Muscle of leg (tissue), 16 donors: Measurements from ENCODE around the gene TECPR1. TPM values are rescaled to one million over a fixed set of nuclear protein-coding genes. Genes with fewer than 3 reads are reported as not detected.

Experiments
- DNase-seq: peaks from one replicate; pipeline ENCODE4 v3.0.0; 2013
- H3K27ac ChIP-seq: one replicate; pipeline ENCODE4 v1.5.1; 2013; ENCODE audit warnings: mild to moderate bottlenecking, low read length, control low read depth
- H3K27me3 ChIP-seq: one replicate; pipeline ENCODE4 v1.6.1; 2013; ENCODE audit warnings: low read length; ENCODE audit not compliant: control insufficient read depth, insufficient read depth
- H3K36me3 ChIP-seq: one replicate; pipeline ENCODE4 v1.6.1; 2013; ENCODE audit warnings: low read length; ENCODE audit not compliant: control insufficient read depth, insufficient read depth
- H3K4me1 ChIP-seq: one replicate; pipeline ENCODE4 v1.6.1; 2013; ENCODE audit warnings: low read length; ENCODE audit not compliant: control insufficient read depth, insufficient read depth
- H3K4me3 ChIP-seq: one replicate; pipeline ENCODE4 v1.5.1; 2013; ENCODE audit warnings: low read length, control low read depth
- H3K9me3 ChIP-seq: replicated peaks from 2 replicates; pipeline ENCODE4 v1.6.1; 2013; ENCODE audit warnings: low read depth, low read length; ENCODE audit not compliant: control insufficient read depth
- WGBS: methylation state at CpG from one replicate; pipeline ENCODE4 v1.1.5; 2013; ENCODE audit warnings: missing lambda C conversion rate; ENCODE audit not compliant: insufficient coverage; 5-methylcytosine and 5-hydroxymethylcytosine counted together
- long read RNA-seq, 11 donors: transcript quantifications; one replicate each; lab custom pipeline, GENCODE V29; 2026
- polyA plus RNA-seq, 8 donors: library from polyadenylated mRNA; unstranded; fragments of 120-200 nt; gene quantifications; one replicate each; pipeline versions ENCODE4 v1.2.1 to v1.2.3, GENCODE V29; 2013; ENCODE audit warnings: inconsistent platforms in 1 of 8, low replicate concordance in 1 of 8; ENCODE audit not compliant: insufficient read length in 8 of 8, insufficient read depth in 1 of 8
- total RNA-seq: library from RNA; stranded (reverse); fragments of 120-200 nt; gene quantifications from one replicate; pipeline ENCODE4 v1.2.4, GENCODE V29; 2013

Gene TECPR1, protein sequence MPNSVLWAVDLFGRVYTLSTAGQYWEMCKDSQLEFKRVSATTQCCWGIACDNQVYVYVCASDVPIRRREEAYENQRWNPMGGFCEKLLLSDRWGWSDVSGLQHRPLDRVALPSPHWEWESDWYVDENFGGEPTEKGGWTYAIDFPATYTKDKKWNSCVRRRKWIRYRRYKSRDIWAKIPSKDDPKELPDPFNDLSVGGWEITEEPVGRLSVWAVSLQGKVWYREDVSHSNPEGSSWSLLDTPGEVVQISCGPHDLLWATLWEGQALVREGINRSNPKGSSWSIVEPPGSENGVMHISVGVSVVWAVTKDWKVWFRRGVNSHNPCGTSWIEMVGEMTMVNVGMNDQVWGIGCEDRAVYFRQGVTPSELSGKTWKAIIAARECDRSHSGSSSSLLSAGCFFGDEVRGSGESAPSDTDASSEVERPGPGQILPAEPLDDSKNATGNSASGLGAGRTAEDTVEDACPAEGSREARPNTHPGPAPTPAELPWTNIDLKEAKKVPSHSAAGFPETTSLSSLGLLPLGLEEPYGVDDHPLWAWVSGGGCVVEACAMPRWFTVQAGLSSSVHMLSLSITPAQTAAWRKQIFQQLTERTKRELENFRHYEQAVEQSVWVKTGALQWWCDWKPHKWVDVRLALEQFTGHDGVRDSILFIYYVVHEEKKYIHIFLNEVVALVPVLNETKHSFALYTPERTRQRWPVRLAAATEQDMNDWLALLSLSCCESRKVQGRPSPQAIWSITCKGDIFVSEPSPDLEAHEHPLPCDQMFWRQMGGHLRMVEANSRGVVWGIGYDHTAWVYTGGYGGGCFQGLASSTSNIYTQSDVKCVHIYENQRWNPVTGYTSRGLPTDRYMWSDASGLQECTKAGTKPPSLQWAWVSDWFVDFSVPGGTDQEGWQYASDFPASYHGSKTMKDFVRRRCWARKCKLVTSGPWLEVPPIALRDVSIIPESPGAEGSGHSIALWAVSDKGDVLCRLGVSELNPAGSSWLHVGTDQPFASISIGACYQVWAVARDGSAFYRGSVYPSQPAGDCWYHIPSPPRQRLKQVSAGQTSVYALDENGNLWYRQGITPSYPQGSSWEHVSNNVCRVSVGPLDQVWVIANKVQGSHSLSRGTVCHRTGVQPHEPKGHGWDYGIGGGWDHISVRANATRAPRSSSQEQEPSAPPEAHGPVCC
- total RNA-seq: 14.4 TPM
- polyA plus RNA-seq: 10 to 100 TPM; 14.7 to 26.5 (median 17.4) TPM
- long read RNA-seq, donor 1: 0 reads
- long read RNA-seq, donor 2: 0 reads
- long read RNA-seq, donor 3, partial matches to known transcripts: 0 of 1 reads
- long read RNA-seq, donor 3, other reads (novel, unspliced or antisense): 0 of 1 reads
- long read RNA-seq, donor 4, partial matches to known transcripts: 5 of 5 reads
- long read RNA-seq, donor 4, other reads (novel, unspliced or antisense): 0 of 5 reads
- long read RNA-seq, donor 5, full-length matches to known transcripts: 2 of 19 reads
- long read RNA-seq, donor 5, partial matches to known transcripts: 17 of 19 reads
- long read RNA-seq, donor 5, other reads (novel, unspliced or antisense): 0 of 19 reads
- long read RNA-seq, donor 6, full-length matches to known transcripts: 2 of 2 reads
- long read RNA-seq, donor 6, partial matches to known transcripts: 0 of 2 reads
- long read RNA-seq, donor 6, other reads (novel, unspliced or antisense): 0 of 2 reads
- long read RNA-seq, donor 7, partial matches to known transcripts: 7 of 7 reads
- long read RNA-seq, donor 7, other reads (novel, unspliced or antisense): 0 of 7 reads
- long read RNA-seq, donor 8: 0 reads
- long read RNA-seq, donor 9, partial matches to known transcripts: 10 of 10 reads
- long read RNA-seq, donor 9, other reads (novel, unspliced or antisense): 0 of 10 reads
- long read RNA-seq, donor 10: 0 reads
- long read RNA-seq, donor 11, full-length matches to known transcripts: 1 of 10 reads
- long read RNA-seq, donor 11, partial matches to known transcripts: 9 of 10 reads
- long read RNA-seq, donor 11, other reads (novel, unspliced or antisense): 0 of 10 reads

GRCh38 chr7:98251601-98252424 lies at the start of gene TECPR1:
Gene TECPR1, minus strand, starts transcription at chr7:98252232. Its CDS starts 6,086 bp downstream, at chr7:98246146.
- under 1% methylated on average over 53 of the region's 69 CpGs for WGBS
- peaks cover 15% of the 10 kb centered on the region for H3K4me1 ChIP-seq
- H3K4me3 ChIP-seq: peak within 1 kb of the TSS; percentile 93

GRCh38 chr7:98300595-98301372 lies 48.8 kb upstream of the TECPR1 start:
- H3K27me3 ChIP-seq: no peaks in the 10 kb centered on the region
- WGBS: 79% methylated on average over 21 of the region's 26 CpGs
- DNase-seq: no peak
- H3K4me3 ChIP-seq: no peak overlapping the region
- H3K27ac ChIP-seq: no peak overlapping the region
- no peaks in the 10 kb centered on the region for H3K9me3 ChIP-seq
- H3K4me1 ChIP-seq: peaks cover 9% of the 10 kb centered on the region
- peaks cover 13% of the 10 kb centered on the region for H3K36me3 ChIP-seq

More at GRCh38 chr7:98251601-98252424, at the start of gene TECPR1:
- Histone ChIP-seq H3K36me3 (peaks cover 6% of the 10 kb centered on the region), H3K9me3 (no peaks in the 10 kb centered on the region), H3K27ac (peak within 1 kb of the TSS; percentile 85), H3K27me3 (no peaks in the 10 kb centered on the region)
- peak; percentile 96 for DNase-seq

- H3K4me1 ChIP-seq: peaks cover 22% of the 10 kb centered on the region
- DNase-seq: no peak
- H3K27ac ChIP-seq: no peak overlapping the region
- no peaks in the 10 kb centered on the region for H3K9me3 ChIP-seq
- H3K27me3 ChIP-seq: no peaks in the 10 kb centered on the region
- no peak overlapping the region for H3K4me3 ChIP-seq
- H3K36me3 ChIP-seq: peaks cover 24% of the 10 kb centered on the region
- WGBS: 75% methylated on average over 16 of the region's 21 CpGs
These were observed 45.7 kb upstream of the TECPR1 start for GRCh38 chr7:98297626-98298286.

DNA sequence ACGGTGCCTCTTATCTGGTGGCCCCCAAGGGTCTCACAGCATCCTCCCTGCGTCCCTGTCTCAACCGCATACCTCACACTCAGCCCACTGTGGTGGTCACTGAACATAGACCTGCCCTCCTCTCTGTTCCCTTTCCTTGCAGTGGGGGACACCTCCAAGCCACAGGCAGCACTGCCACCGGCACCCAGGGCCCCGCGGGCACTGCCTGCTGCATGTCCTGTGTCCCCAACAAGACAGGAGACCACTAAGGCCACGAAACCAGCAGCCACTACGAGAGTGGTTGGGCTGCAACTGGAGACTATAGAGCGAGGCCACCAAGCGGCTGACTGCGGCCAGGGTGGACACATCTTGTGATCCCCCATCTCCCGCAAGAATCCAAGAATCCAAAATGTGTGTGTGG lies 44.8 kb upstream of the TECPR1 start:
- peaks cover 33% of the 10 kb centered on the region for H3K36me3 ChIP-seq
- H3K9me3 ChIP-seq: no peaks in the 10 kb centered on the region
- H3K4me3 ChIP-seq: no peak overlapping the region
- DNase-seq: no peak
- H3K27ac ChIP-seq: no peak overlapping the region
- H3K4me1 ChIP-seq: peaks cover 22% of the 10 kb centered on the region
- H3K27me3 ChIP-seq: no peaks in the 10 kb centered on the region
- WGBS: 87% methylated on average over 11 of the region's 12 CpGs

GRCh38 chr7:98295467-98296192 lies 43.6 kb upstream of the TECPR1 start:
- WGBS: 69% methylated on average over 15 of the region's 19 CpGs
- Histone ChIP-seq H3K27me3 (no peaks in the 10 kb centered on the region), H3K27ac (peak overlapping the region; percentile 42), H3K4me3 (no peak overlapping the region), H3K4me1 (peaks cover 22% of the 10 kb centered on the region), H3K36me3 (peaks cover 32% of the 10 kb centered on the region), H3K9me3 (no peaks in the 10 kb centered on the region)
- no peak for DNase-seq

DNA sequence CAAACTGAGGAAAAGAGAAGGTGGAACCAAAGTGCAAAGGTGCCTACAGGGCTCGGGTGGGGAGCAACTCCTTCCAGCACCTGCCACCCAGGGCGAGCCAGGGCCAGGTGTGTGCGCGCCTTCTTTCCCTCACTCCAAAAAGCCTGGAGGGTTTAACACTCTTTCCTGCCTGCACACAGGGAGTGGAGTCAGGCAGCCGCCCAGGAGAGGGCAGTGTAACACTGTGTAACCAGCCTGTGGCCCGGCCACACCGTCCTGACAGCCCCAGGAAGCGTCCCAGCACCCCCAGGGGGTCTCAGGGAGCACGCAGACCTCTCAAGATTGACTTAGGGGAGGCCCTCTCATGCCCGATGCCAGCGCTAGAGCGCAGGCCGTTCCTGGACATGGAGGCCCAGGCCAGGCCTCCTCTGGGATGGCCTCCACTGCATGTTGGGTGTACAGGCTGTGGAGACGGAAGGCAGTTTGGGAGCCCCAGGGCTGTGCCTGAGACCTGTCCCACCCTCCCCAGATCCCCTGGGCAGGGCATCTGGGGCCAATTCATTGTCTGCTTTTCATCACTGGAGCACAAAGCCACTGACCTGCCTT lies 42.9 kb upstream of the TECPR1 start:
- 30% methylated on average over 13 of the region's 14 CpGs for WGBS
- Histone ChIP-seq H3K27ac (peak overlapping the region; percentile 42), H3K9me3 (no peaks in the 10 kb centered on the region), H3K36me3 (peaks cover 29% of the 10 kb centered on the region), H3K4me1 (peaks cover 22% of the 10 kb centered on the region), H3K4me3 (no peak overlapping the region), H3K27me3 (no peaks in the 10 kb centered on the region)
- DNase-seq: no peak

DNA sequence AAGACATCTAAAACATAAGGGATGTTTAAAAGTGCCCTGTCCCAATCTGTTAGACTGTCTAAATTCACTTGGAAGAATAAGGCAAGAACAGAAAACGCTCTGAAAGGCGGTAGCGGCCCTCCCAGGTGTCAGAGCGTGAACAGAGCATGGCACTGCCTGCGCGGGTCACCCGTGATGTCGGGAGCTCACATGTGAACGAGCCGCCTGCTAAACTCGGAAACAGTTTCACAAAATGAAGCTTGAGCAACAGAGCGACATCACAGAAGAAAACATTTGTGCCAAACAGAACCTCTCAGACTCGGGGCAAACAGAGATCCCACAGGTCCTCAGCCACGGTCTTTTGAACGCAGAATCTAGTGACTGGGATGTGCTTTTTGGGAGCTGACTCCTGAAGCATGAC lies 42.3 kb upstream of the TECPR1 start:
- H3K27ac ChIP-seq: no peak overlapping the region
- WGBS: 92% methylated on average over 12 of the region's 15 CpGs
- DNase-seq: no peak
- no peak overlapping the region for H3K4me3 ChIP-seq
- H3K9me3 ChIP-seq: no peaks in the 10 kb centered on the region
- peaks cover 27% of the 10 kb centered on the region for H3K4me1 ChIP-seq
- peaks cover 29% of the 10 kb centered on the region for H3K36me3 ChIP-seq
- H3K27me3 ChIP-seq: no peaks in the 10 kb centered on the region
